ENCODE results near the gene SLC2A5. TPM values are rescaled to one million over a fixed set of nuclear protein-coding genes. Genes with fewer than 3 reads are reported as not detected.

The SLC2A5 gene
- total and polyA plus RNA-seq, 2 of the 4 experiments (the other 2 are of a cell fraction): 0.03 to 0.18 TPM

DNA sequence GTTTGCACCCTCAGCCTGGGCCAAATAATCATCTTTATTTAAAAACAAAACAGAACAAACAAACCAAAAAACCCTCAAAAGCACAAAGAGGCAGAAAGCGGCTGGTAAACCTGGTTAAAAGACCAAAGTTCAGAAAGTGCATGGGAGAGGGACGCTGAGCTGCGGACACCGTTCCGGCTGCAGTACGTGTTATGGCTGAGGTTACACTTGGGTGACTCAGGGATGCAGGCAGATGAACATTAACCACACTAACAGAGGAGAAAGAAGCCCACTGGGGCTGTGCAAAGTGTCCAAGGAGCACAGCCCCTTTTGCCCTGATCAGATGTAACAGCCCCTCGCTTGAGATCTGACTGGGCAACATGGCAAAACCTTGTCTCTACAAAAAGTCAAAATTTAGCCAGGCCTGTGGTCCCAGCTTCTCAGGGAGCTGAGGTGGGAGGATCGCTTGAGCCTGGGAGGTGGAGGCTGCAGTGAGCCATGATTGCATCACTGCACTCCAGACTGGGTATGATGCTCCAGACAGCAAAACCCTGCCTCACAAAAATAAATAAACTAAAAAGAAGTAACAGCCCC is 31.1 kb upstream of the SLC2A5 start:
- Histone ChIP-seq H3K27ac (ENCODE audit: insufficient read depth, low read length) (no peak overlapping the region), H3K4ac (ENCODE audit: low read depth, low read length) (no peak overlapping the region; the same call in 1 of the 2 replicates), H3K18ac (ENCODE audit: low read depth, low read length) (no peak overlapping the region), H4K8ac (ENCODE audit: low read depth in 2 of 2, low read length in 2 of 2) (no peak overlapping the region), H3K14ac (replicated peaks; ENCODE audit: low read depth, low read length) (no peak overlapping the region), H3K9me3 (ENCODE audit: control insufficient read depth, insufficient read depth, low read length) (peaks cover 3% of the 10 kb centered on the region; the same call in 1 of the 2 replicates), H4K5ac (ENCODE audit: low read depth, low read length) (no peak overlapping the region), H3K9me1 (ENCODE audit: insufficient read depth, low read length) (no peaks in the 10 kb centered on the region; the same call in 1 of the 2 replicates), H2BK20ac (ENCODE audit: low read depth, low read length) (no peak overlapping the region), H3K4me2 (ENCODE audit: low read depth, low read length) (peak overlapping the region; percentile 45; the same call in 1 of the 2 replicates), H3K56ac (ENCODE audit: extremely low read depth, insufficient read depth, low read length) (no peak overlapping the region), H3K9ac (ENCODE audit: low read depth, low read length) (no peak overlapping the region), H3K4me1 (ENCODE audit: control insufficient read depth, insufficient read depth, low read length) (peaks cover 3% of the 10 kb centered on the region), H3K36me3 (ENCODE audit: control insufficient read depth, insufficient read depth, low read length) (peaks cover 5% of the 10 kb centered on the region), H2BK120ac (ENCODE audit: low read depth, low read length) (peak overlapping the region; percentile 44), H2AFZ (replicated peaks; ENCODE audit: low read length, poor library complexity) (peak overlapping the region; percentile 11), H3K23ac (ENCODE audit: low read depth, low read length) (no peak overlapping the region), H3K79me1 (ENCODE audit: low read depth in 1 of 2, low read length in 2 of 2) (no peaks in the 10 kb centered on the region; a peak in 2 of 4 replicates), H3K27me3 (ENCODE audit: control insufficient read depth, insufficient read depth, low read length) (no peaks in the 10 kb centered on the region), H4K91ac (ENCODE audit: insufficient read depth, low read depth, low read length) (no peak overlapping the region; the same call in 1 of the 2 replicates), H2AK9ac (replicated peaks; ENCODE audit: low read depth, low read length, poor library complexity) (no peak overlapping the region), H2AK5ac (ENCODE audit: low read depth, low read length) (no peak overlapping the region), H3K4me3 (ENCODE audit: insufficient read depth, low read depth, low read length) (no peak overlapping the region), H2BK15ac (ENCODE audit: low read depth, low read length) (no peak overlapping the region), H2BK5ac (ENCODE audit: low read depth, low read length, poor library complexity, severe bottlenecking) (no peak overlapping the region), H4K20me1 (ENCODE audit: insufficient read depth, low read length) (peaks cover 5% of the 10 kb centered on the region; the same call in 1 of the 2 replicates)
- CTCF ChIA-PET: interaction anchor here (1.0 to 2.9 kb wide), 4 partner anchors 10 to 390 kb away, joined by 3 to 22 read pairs (median 4); no protein-coding TSS in a partner anchor
- no CpG with 5 or more reads among the region's 8 CpGs for WGBS, 2 experiments (ENCODE audit: extremely low coverage in 2 of 2, insufficient read length in 1 of 2)
- DNase-seq (peak; percentile 83), ATAC-seq (ENCODE audit: low read depth) (peak; percentile 89)
- dilution Hi-C loops (cut with HindIII; ENCODE audit: low sequenced_read_pairs, unreplicated experiment) (no loop called here), in situ Hi-C loops (cut with MboI; ENCODE audit: low sequenced_read_pairs) (loop anchor here (5.0 kb wide), 2 partner anchors 93 to 183 kb away; no protein-coding TSS in a partner anchor), intact Hi-C loops (cut with micrococcal nuclease) (loop anchor here (1.0 kb wide), 4 partner anchors 90 to 182 kb away; no protein-coding TSS in a partner anchor)
- no TSS peak for BruUV-seq (replicated peaks)
- POLR2A ChIA-PET (ENCODE audit: unreplicated experiment): no interaction called here
- TF ChIP-seq CEBPB (IDR thresholded peaks at IDR 0.05; ENCODE audit: low read depth, low read length): peak; percentile 97
- TF ChIP-seq, protein P1, sequence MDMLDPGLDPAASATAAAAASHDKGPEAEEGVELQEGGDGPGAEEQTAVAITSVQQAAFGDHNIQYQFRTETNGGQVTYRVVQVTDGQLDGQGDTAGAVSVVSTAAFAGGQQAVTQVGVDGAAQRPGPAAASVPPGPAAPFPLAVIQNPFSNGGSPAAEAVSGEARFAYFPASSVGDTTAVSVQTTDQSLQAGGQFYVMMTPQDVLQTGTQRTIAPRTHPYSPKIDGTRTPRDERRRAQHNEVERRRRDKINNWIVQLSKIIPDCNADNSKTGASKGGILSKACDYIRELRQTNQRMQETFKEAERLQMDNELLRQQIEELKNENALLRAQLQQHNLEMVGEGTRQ (IDR thresholded peaks at IDR 0.05; ENCODE audit: low read depth, low read length): no peak
